Astrocyte of the cerebellum (primary cell): ENCODE measurements around the gene DND1.

ENCODE experiments used
- DNase-seq: peaks from one replicate; pipeline ENCODE4 v3.0.0-alpha.2; 2011; ENCODE audit warnings: low read depth
- H3K4me3 ChIP-seq: 2 replicates; pipeline ENCODE4 v1.5.1; 2011; ENCODE audit warnings: mild to moderate bottlenecking, low read depth, low read length, moderate library complexity
- CTCF ChIP-seq: IDR thresholded peaks from 2 replicates; pipeline ENCODE4 v1.5.1; 2012; ENCODE audit warnings: low read length, low read depth, moderate library complexity, mild to moderate bottlenecking; ENCODE audit errors: missing control alignments
- in situ Hi-C: cut with HindIII; loops from 2 replicates; pipeline ENCODE4 v1.10.0; 2017; ENCODE audit warnings: low sequenced_read_pairs

DND1 gene

GRCh38 chr5:140690376-140690932, 17.1 kb upstream of the DND1 start:
- in situ Hi-C loops, result no loop called here
- DNase-seq, result no peak
- H3K4me3 ChIP-seq, result peak overlapping the region; percentile 95
- no peak for TF ChIP-seq CTCF

GRCh38 chr5:140678993-140679392, 5.6 kb upstream of the DND1 start:
- TF ChIP-seq CTCF, result no peak
- no peak for DNase-seq
- in situ Hi-C loops, result no loop called here
- no peak overlapping the region for H3K4me3 ChIP-seq

GRCh38 chr5:140677947-140678346, 4.6 kb upstream of the DND1 start:
- no peak for DNase-seq
- H3K4me3 ChIP-seq, result no peak overlapping the region
- in situ Hi-C loops, result no loop called here
- no peak for TF ChIP-seq CTCF

GRCh38 chr5:140674629-140675028, 1.3 kb upstream of the DND1 start:
- in situ Hi-C loops, result no loop called here

GRCh38 chr5:140674211-140674610, 835 bp upstream of the DND1 start:
- H3K4me3 ChIP-seq, result no peak overlapping the region
- TF ChIP-seq CTCF, result no peak
- in situ Hi-C loops, result no loop called here
- DNase-seq, result no peak

More at GRCh38 chr5:140674629-140675028, 1.3 kb upstream of the DND1 start:
- no peak overlapping the region for H3K4me3 ChIP-seq
- no peak for DNase-seq
- no peak for TF ChIP-seq CTCF

- TF ChIP-seq CTCF, result no peak
- H3K4me3 ChIP-seq, result no peak overlapping the region
- in situ Hi-C loops, result no loop called here
- DNase-seq, result no peak
Measured at GRCh38 chr5:140672455-140673186, 755 bp downstream of the DND1 start.
